Measurements from ENCODE around the gene EPHA3.

DNA sequence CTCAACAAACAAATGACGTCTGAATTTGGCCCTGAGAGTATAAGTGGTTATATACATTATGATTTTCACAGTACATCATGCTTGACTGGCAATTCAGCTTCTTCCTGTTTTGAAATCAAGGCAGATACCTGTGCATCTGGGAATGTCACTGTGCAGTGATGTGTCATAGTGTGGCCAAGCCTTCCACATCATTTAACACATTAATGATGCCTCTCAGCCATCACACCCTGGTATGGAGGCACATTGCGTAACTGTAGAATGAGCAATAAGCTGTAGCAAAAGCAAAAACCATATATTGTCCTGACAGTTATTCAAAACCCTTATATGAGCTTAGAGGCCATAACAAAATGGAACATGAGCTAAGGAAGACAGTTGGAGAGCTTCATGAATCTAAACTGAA, 246.0 kb downstream of the EPHA3 start:
- TF ChIP-seq POLR2A (IDR thresholded peaks at IDR 0.05; ENCODE audit: low read length) (no peak), GATA1 (IDR thresholded peaks at IDR 0.05; ENCODE audit: low read depth, low read length) (no peak)

Data from erythroblast (primary cell).